ENCODE measurements around the gene SPATA16. TPM values are rescaled to one million over a fixed set of nuclear protein-coding genes. Genes with fewer than 3 reads are reported as not detected.

SPATA16 gene
- total and polyA plus RNA-seq, 8 donors = not detected

DNA sequence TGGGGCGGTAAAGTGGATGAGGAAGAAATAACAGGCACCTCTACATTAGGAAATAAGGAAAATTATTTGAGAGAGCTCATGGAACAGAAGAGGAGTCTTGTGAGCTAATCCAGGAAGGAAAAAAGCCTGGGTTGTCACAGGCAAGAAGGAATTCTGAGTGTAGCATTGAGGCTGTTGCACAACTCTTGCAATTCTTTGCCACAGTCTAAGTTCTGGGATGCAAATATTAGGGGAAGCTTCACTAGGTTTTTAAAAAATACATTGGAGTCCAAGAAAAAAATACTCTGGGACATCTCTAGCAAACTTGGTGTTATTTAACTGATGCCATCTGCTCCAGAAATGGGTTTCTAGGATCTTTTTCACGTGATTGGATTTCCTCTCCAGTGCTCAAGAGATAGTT lies 122.3 kb downstream of the SPATA16 start:
- Histone ChIP-seq H3K27ac (no peak overlapping the region), H3K36me3 (no peaks in the 10 kb centered on the region), H3K4me3 (no peak overlapping the region), H3K4me1 (no peaks in the 10 kb centered on the region), H3K27me3 (no peaks in the 10 kb centered on the region), H3K9me3 (no peaks in the 10 kb centered on the region)
- TF ChIP-seq, protein P1, sequence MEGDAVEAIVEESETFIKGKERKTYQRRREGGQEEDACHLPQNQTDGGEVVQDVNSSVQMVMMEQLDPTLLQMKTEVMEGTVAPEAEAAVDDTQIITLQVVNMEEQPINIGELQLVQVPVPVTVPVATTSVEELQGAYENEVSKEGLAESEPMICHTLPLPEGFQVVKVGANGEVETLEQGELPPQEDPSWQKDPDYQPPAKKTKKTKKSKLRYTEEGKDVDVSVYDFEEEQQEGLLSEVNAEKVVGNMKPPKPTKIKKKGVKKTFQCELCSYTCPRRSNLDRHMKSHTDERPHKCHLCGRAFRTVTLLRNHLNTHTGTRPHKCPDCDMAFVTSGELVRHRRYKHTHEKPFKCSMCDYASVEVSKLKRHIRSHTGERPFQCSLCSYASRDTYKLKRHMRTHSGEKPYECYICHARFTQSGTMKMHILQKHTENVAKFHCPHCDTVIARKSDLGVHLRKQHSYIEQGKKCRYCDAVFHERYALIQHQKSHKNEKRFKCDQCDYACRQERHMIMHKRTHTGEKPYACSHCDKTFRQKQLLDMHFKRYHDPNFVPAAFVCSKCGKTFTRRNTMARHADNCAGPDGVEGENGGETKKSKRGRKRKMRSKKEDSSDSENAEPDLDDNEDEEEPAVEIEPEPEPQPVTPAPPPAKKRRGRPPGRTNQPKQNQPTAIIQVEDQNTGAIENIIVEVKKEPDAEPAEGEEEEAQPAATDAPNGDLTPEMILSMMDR (IDR thresholded peaks at IDR 0.05) = no peak
- ATAC-seq (no peak), DNase-seq (peak in 2 of 4 donors; percentile 8 to 46)
- intact Hi-C loops (cut with DNase I) = no loop called here

DNA sequence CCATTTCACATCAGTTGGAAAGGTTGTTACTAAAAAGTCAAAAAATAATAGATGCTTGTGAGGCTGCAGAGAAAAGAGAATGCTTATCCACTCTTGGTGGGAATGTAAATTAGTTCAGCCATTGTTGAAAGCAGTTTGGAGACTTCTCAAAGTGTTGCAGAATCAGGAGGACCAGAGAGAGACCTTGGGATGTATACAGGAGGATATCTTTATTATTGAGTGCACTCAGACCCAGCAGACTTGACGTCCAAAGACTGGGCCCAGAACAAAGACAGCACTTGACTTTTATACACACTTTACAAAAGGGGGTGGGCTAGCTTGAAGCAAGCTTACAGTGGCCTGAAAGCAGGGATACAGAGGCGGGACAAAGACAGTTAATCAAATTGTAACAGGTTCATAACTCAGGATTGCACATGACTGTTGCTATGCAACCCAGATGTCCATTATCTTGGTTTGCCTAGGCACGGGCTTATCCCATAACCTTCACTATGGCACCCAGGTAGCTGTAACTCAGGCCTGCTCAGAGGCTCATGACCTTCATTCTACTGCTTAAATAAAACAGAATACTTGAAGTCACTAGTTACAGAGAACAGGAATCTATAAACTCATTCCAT lies 127.7 kb downstream of the SPATA16 start:
- H3K36me3 ChIP-seq = no peaks in the 10 kb centered on the region

DNA sequence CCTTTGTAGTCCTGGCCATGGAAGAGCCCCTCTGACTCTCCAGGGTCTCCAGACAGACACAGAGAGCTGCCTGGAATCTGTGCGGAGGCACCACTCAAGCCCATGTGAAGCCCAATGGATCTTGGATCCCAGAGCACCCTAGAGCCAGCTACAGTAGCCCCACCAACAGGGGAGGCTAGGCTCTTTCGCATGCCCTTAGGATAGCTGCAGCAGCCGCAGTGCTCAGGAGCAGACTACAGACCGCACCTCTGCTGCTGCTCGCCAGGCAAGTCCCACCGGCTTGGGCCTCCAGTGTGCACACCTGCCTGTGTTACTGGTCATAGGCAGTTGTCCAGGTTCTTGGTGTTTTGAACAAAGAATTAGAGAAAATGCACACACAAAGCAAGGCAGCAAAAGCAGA lies 131.6 kb downstream of the SPATA16 start:
- TF ChIP-seq, protein P1 (IDR thresholded peaks at IDR 0.05) = no peak
- intact Hi-C loops (cut with DNase I) = no loop called here

More for the DNA sequence above, 127.7 kb downstream of the SPATA16 start:
- intact Hi-C loops (cut with DNase I) = no loop called here
- H3K27me3 ChIP-seq = no peaks in the 10 kb centered on the region
- no peak for ATAC-seq
- no peaks in the 10 kb centered on the region for H3K4me1 ChIP-seq
- no peak for DNase-seq
- H3K27ac ChIP-seq = no peak overlapping the region
- no peaks in the 10 kb centered on the region for H3K9me3 ChIP-seq
- no peak overlapping the region for H3K4me3 ChIP-seq
- TF ChIP-seq, protein P1 (IDR thresholded peaks at IDR 0.05) = no peak

DNA sequence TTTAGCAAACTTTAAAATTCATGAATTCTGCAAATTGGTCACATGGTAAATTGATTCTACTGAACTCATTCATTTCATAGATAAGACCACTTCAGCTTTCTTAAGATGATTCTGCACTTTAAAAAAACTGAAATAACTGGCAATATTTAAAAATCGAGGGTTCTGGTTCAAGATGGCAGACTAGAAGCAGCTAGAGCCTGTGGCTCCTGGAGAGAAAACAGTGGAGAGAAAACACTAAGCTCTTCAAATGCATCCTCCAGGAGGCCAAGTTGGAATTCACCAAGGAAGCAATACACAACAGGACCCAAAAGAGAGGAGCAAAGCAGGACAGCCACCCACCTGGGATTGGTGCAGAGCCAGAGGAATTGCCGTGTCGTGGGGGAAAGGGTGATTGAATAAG lies 132.1 kb downstream of the SPATA16 start:
- intact Hi-C loops (cut with DNase I) = no loop called here
- Histone ChIP-seq H3K27me3 (no peaks in the 10 kb centered on the region), H3K36me3 (no peaks in the 10 kb centered on the region), H3K4me1 (no peaks in the 10 kb centered on the region), H3K4me3 (no peak overlapping the region), H3K27ac (no peak overlapping the region), H3K9me3 (no peaks in the 10 kb centered on the region)
- ATAC-seq (no peak), DNase-seq (no peak)
- TF ChIP-seq, protein P1 (IDR thresholded peaks at IDR 0.05) = no peak

More for the DNA sequence above, 131.6 kb downstream of the SPATA16 start:
- Histone ChIP-seq H3K9me3 (no peaks in the 10 kb centered on the region), H3K27me3 (no peaks in the 10 kb centered on the region), H3K4me3 (no peak overlapping the region), H3K36me3 (no peaks in the 10 kb centered on the region), H3K27ac (no peak overlapping the region), H3K4me1 (no peaks in the 10 kb centered on the region)
- ATAC-seq = no peak
- DNase-seq = peak in 1 of 4 donors; percentile 60

DNA sequence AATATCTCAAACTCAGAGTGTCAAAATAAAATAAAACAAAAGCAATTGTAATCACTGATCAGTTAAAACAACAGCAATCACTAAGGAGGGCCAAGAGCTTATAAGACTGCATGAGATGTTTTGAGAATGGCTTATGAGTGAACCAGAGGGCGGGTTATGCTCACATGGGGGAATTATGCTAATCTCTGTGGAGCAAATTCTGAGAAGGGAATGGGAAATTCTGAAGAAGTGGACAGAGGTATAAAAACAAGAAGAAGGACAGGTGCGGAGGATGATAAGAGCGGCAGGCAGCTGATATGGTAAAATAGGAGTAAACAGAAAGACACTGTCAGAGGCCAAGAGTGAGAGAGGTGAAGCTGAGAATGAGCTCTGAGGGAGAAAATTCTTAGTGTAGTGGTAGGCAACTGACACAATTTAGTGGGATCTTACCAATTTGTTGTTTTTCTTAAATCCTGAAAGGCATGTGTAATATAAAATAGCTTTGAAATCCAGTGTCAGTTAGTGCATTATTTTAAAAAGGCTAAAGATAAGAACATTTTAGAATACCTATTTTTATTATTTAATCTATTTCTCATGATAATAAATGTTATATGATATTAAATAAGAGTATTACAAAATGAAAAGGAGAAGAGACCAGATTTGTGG lies 133.8 kb downstream of the SPATA16 start:
- intact Hi-C loops (cut with DNase I) = no loop called here
- H3K27ac ChIP-seq = no peak overlapping the region
- TF ChIP-seq, protein P1 (IDR thresholded peaks at IDR 0.05) = no peak
- H3K27me3 ChIP-seq = no peaks in the 10 kb centered on the region
- H3K9me3 ChIP-seq = no peaks in the 10 kb centered on the region
- ATAC-seq (no peak), DNase-seq (no peak)
- H3K4me1 ChIP-seq = no peaks in the 10 kb centered on the region
- no peaks in the 10 kb centered on the region for H3K36me3 ChIP-seq
- no peak overlapping the region for H3K4me3 ChIP-seq
